ENCODE results near the gene KRTAP4-8. TPM values are rescaled to one million over a fixed set of nuclear protein-coding genes. Genes with fewer than 3 reads are reported as not detected.

KRTAP4-8 gene
- total and polyA plus RNA-seq, 2 of the 13 experiments (the other 11 are each of a cell fraction or from before 2014, with no cell fraction given): not detected

DNA sequence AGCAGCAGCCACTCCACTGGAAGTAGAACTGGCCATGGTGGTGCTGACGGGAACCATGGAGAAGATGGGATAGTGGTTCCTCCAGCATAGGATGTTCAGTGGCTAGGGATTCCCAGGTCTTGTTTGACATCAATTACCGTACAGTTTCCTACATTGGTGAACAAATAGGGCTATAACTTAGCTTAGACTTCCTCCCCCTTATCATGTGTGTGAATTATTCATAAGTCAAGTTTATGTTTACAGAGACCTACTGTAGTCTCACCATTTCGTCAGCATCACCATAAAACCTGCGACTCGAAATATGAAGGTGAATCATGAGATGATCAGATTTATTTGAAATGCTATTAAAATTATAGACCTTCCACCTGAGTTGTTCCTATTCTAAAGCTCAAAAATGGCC, 39.2 kb downstream of the KRTAP4-8 start:
- no peak for ATAC-seq
- CTCF ChIA-PET (ENCODE audit: low intra/inter-chr PET ratio, low total read pairs): no interaction called here
- no peaks in the 10 kb centered on the region for H3K27me3 ChIP-seq (ENCODE audit: control insufficient read depth in 1 of 2, insufficient read depth in 2 of 2, low read length in 2 of 2)
- in situ Hi-C loops (cut with HindIII; ENCODE audit: extremely low pct_ligation_motif_present, low pct_unique_long_range_greater_than_20kb): loop anchor here (5.0 to 10.0 kb wide), 2 partner anchors 51 to 104 kb away; partner anchors contain the start of gene KRTAP3-1
- no peak overlapping the region for H2AFZ ChIP-seq (ENCODE audit: low read length)
- POLR2A ChIA-PET: interaction anchor here (0.7 to 1.6 kb wide), 10 partner anchors 11 to 630 kb away, joined by 3 to 15 read pairs (median 4); partner anchors contain the start of gene KRTAP3-1
- H3K4me1 ChIP-seq (ENCODE audit: insufficient read depth, low read length): peaks cover 53% of the 10 kb centered on the region
- intact Hi-C loops (cut with micrococcal nuclease; ENCODE audit: unreplicated experiment): loop anchor here (2.0 kb wide), 1 partner anchor 50 kb away; the partner anchor contains the start of gene KRTAP3-1
- TF ChIP-seq, protein P1, sequence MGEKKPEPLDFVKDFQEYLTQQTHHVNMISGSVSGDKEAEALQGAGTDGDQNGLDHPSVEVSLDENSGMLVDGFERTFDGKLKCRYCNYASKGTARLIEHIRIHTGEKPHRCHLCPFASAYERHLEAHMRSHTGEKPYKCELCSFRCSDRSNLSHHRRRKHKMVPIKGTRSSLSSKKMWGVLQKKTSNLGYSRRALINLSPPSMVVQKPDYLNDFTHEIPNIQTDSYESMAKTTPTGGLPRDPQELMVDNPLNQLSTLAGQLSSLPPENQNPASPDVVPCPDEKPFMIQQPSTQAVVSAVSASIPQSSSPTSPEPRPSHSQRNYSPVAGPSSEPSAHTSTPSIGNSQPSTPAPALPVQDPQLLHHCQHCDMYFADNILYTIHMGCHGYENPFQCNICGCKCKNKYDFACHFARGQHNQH (CRISPR knock-in tag; IDR thresholded peaks at IDR 0.05): no peak
- TF ChIP-seq NR0B2 (CRISPR knock-in tag; IDR thresholded peaks at IDR 0.05) (no peak), ZNF20 (CRISPR knock-in tag; IDR thresholded peaks at IDR 0.05) (no peak), SNAI1 (CRISPR knock-in tag; IDR thresholded peaks at IDR 0.05; ENCODE audit: borderline replicate concordance) (no peak), CTCF (CRISPR knock-in tag; IDR thresholded peaks at IDR 0.05) (no peak), PRPF4 (IDR thresholded peaks at IDR 0.05; ENCODE audit: low read depth, low read length, poor library complexity, severe bottlenecking) (no peak), EHMT2 (IDR thresholded peaks at IDR 0.05; ENCODE audit: borderline replicate concordance, low read depth, low read length) (no peak), FOXA3 (CRISPR knock-in tag; IDR thresholded peaks at IDR 0.05) (no peak), ZNF33A (CRISPR knock-in tag; IDR thresholded peaks at IDR 0.05; ENCODE audit: borderline replicate concordance) (no peak), SATB2 (CRISPR knock-in tag; IDR thresholded peaks at IDR 0.05) (no peak), E2F5 (CRISPR knock-in tag; conservative IDR thresholded peaks at IDR 0.05) (no peak), MAF1 (CRISPR knock-in tag; IDR thresholded peaks at IDR 0.05; ENCODE audit: borderline replicate concordance) (no peak), ZNF549 (CRISPR knock-in tag; IDR thresholded peaks at IDR 0.05) (no peak), ZNF883 (CRISPR knock-in tag; IDR thresholded peaks at IDR 0.05; ENCODE audit: not compliant biosample characterization) (no peak)
- TF ChIP-seq, protein P2, sequence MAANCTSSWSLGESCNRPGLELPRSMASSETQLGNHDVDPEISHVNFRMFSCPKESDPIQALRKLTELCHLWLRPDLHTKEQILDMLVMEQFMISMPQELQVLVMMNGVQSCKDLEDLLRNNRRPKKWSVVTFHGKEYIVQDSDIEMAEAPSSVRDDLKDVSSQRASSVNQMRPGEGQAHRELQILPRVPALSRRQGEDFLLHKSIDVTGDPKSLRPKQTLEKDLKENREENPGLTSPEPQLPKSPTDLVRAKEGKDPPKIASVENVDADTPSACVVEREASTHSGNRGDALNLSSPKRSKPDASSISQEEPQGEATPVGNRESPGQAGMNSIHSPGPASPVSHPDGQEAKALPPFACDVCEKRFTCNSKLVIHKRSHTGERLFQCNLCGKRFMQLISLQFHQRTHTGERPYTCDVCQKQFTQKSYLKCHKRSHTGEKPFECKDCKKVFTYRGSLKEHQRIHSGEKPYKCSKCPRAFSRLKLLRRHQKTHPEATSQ (CRISPR knock-in tag; IDR thresholded peaks at IDR 0.05; ENCODE audit: borderline replicate concordance): no peak
- TF ChIP-seq, protein P3, sequence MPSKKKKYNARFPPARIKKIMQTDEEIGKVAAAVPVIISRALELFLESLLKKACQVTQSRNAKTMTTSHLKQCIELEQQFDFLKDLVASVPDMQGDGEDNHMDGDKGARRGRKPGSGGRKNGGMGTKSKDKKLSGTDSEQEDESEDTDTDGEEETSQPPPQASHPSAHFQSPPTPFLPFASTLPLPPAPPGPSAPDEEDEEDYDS (CRISPR knock-in tag; IDR thresholded peaks at IDR 0.05): no peak
- peak overlapping the region; percentile 79 for H3K27ac ChIP-seq (ENCODE audit: extremely low read length, insufficient read depth, low read length)
- BruUV-seq (replicated peaks): no TSS peak
- peak overlapping the region; percentile 51 for H3K9ac ChIP-seq (ENCODE audit: insufficient read depth, low read depth, low read length)
- H3K36me3 ChIP-seq (replicated peaks in 1 of 2; ENCODE audit: control insufficient read depth in 1 of 2, insufficient read depth in 2 of 2, low read length in 2 of 2): no peaks in the 10 kb centered on the region
- peak overlapping the region; percentile 51 for H3K4me2 ChIP-seq (ENCODE audit: low read depth, low read length)
- no peaks in the 10 kb centered on the region for H3K79me2 ChIP-seq (ENCODE audit: insufficient read depth, low read length)
- no peak overlapping the region for H3K4me3 ChIP-seq (replicated peaks in 1 of 3; ENCODE audit: insufficient read depth in 1 of 3, low read depth in 2 of 3, low read length in 3 of 3)
- H3K9me3 ChIP-seq (ENCODE audit: low read length): no peaks in the 10 kb centered on the region
- FAIRE-seq: no peak
- no peaks in the 10 kb centered on the region for H4K20me1 ChIP-seq (ENCODE audit: insufficient read depth, low read length)
- peak; percentile 48 for DNase-seq (ENCODE audit: low spot score)
- 46% methylated on average over 5 of the region's 5 CpGs for WGBS (ENCODE audit: low lambda C conversion rate)

Data from HepG2 (cell line).